H1 (cell line): ENCODE data around the gene H2BK1. TPM values are rescaled to one million over a fixed set of nuclear protein-coding genes. Genes with fewer than 3 reads are reported as not detected.

Experiments
- BACH1 ChIP-seq: IDR thresholded peaks from 2 replicates; pipeline ENCODE4 v1.6.1; 2012; ENCODE audit warnings: low read length, improper control_type of control experiment
- CBX8 ChIP-seq: fragments of 300-800, 300-1000 bp; sonication (generic); IDR thresholded peaks from 2 replicates; pipeline ENCODE4 v1.7.1; 2016; ENCODE audit warnings: low read depth, low read length, borderline replicate concordance
- CHD1 ChIP-seq: IDR thresholded peaks from 2 replicates; pipeline ENCODE4 v1.6.1; 2012; ENCODE audit warnings: low read depth, low read length, improper control_type of control experiment
- GTF2F1 ChIP-seq: IDR thresholded peaks from 2 replicates; pipeline ENCODE4 v1.6.1; 2012; ENCODE audit warnings: low read depth, low read length, improper control_type of control experiment, borderline replicate concordance
- HDAC6 ChIP-seq: IDR thresholded peaks from one replicate; pipeline ENCODE4 v1.7.1; 2012; ENCODE audit warnings: low read depth, mild to moderate bottlenecking, inconsistent platforms, low read length, moderate library complexity
- polyA plus RNA-seq, 7 experiments: library from polyadenylated mRNA; depleted of rRNA in 3 of 7; stranded (reverse) in 5 of 7; unstranded in 2 of 7; fragments of >200 nt in 5 of 7; fragments of 200-250 nt in 2 of 7; gene quantifications; 1 replicate in 5 of 7; 2 replicates in 1 of 7; 4 replicates in 1 of 7; pipeline versions ENCODE4 v1.2.1 to v1.2.3, GENCODE V29; 2011 to 2013; ENCODE audit warnings: missing spikeins in 2 of 7, mixed read lengths in 2 of 7
- total RNA-seq: library from RNA; stranded (reverse); fragmentation: NEBNext Ultra II Directional; extraction: Animal tissue kit (Norgen Biotek cat#: 25700); gene quantifications from 2 replicates; pipeline ENCODE4 v1.2.1, GENCODE V29; 2021
- TF ChIP-seq, protein P1 (sequence below): fragments of 300-600 bp; sonication (generic); IDR thresholded peaks from 2 replicates; pipeline ENCODE4 v1.7.1; 2012; ENCODE audit warnings: low read length, moderate library complexity, mild to moderate bottlenecking, inconsistent platforms; ENCODE audit not compliant: insufficient replicate concordance
- TF ChIP-seq, protein P2 (sequence below): IDR thresholded peaks from 2 replicates; pipeline ENCODE4 v1.6.1; 2011; ENCODE audit warnings: low read depth, mild to moderate bottlenecking, low read length; ENCODE audit not compliant: insufficient read depth
- TF ChIP-seq, protein P3 (sequence below): IDR thresholded peaks from 2 replicates; pipeline ENCODE4 v1.6.1; 2012; ENCODE audit warnings: inconsistent platforms

Gene H2BK1
- total and polyA plus RNA-seq, 2 of the 8 experiments (the other 6 are each of a cell fraction or from before 2014, with no cell fraction given), result not detected

DNA sequence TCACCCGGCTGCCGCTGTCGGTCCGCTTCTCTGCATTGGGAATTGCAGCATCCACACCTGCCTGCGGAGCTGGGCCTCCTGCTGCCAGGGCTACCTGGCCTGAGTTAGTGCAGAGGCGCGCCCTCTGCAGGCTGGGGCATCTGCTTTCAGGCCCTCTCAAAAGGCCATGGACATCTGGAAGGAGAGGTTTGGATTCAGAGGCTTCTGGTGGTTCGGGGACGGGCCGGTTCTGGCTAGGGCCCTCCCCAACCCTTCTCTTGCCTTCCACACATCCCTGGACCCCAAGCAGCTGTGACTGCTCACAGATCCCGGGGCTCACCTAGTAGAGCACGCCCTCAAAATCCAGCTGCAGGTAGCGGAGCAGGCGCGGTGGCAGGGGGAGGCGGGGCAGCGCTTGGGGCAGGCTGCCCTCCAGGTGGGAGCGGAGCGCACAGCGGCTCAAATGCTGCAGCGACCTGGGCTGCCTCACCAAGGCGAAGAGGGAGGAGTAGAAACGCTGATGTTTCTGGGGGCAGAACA lies 34.4 kb downstream of the H2BK1 start (continued):
- TF ChIP-seq, protein P1, sequence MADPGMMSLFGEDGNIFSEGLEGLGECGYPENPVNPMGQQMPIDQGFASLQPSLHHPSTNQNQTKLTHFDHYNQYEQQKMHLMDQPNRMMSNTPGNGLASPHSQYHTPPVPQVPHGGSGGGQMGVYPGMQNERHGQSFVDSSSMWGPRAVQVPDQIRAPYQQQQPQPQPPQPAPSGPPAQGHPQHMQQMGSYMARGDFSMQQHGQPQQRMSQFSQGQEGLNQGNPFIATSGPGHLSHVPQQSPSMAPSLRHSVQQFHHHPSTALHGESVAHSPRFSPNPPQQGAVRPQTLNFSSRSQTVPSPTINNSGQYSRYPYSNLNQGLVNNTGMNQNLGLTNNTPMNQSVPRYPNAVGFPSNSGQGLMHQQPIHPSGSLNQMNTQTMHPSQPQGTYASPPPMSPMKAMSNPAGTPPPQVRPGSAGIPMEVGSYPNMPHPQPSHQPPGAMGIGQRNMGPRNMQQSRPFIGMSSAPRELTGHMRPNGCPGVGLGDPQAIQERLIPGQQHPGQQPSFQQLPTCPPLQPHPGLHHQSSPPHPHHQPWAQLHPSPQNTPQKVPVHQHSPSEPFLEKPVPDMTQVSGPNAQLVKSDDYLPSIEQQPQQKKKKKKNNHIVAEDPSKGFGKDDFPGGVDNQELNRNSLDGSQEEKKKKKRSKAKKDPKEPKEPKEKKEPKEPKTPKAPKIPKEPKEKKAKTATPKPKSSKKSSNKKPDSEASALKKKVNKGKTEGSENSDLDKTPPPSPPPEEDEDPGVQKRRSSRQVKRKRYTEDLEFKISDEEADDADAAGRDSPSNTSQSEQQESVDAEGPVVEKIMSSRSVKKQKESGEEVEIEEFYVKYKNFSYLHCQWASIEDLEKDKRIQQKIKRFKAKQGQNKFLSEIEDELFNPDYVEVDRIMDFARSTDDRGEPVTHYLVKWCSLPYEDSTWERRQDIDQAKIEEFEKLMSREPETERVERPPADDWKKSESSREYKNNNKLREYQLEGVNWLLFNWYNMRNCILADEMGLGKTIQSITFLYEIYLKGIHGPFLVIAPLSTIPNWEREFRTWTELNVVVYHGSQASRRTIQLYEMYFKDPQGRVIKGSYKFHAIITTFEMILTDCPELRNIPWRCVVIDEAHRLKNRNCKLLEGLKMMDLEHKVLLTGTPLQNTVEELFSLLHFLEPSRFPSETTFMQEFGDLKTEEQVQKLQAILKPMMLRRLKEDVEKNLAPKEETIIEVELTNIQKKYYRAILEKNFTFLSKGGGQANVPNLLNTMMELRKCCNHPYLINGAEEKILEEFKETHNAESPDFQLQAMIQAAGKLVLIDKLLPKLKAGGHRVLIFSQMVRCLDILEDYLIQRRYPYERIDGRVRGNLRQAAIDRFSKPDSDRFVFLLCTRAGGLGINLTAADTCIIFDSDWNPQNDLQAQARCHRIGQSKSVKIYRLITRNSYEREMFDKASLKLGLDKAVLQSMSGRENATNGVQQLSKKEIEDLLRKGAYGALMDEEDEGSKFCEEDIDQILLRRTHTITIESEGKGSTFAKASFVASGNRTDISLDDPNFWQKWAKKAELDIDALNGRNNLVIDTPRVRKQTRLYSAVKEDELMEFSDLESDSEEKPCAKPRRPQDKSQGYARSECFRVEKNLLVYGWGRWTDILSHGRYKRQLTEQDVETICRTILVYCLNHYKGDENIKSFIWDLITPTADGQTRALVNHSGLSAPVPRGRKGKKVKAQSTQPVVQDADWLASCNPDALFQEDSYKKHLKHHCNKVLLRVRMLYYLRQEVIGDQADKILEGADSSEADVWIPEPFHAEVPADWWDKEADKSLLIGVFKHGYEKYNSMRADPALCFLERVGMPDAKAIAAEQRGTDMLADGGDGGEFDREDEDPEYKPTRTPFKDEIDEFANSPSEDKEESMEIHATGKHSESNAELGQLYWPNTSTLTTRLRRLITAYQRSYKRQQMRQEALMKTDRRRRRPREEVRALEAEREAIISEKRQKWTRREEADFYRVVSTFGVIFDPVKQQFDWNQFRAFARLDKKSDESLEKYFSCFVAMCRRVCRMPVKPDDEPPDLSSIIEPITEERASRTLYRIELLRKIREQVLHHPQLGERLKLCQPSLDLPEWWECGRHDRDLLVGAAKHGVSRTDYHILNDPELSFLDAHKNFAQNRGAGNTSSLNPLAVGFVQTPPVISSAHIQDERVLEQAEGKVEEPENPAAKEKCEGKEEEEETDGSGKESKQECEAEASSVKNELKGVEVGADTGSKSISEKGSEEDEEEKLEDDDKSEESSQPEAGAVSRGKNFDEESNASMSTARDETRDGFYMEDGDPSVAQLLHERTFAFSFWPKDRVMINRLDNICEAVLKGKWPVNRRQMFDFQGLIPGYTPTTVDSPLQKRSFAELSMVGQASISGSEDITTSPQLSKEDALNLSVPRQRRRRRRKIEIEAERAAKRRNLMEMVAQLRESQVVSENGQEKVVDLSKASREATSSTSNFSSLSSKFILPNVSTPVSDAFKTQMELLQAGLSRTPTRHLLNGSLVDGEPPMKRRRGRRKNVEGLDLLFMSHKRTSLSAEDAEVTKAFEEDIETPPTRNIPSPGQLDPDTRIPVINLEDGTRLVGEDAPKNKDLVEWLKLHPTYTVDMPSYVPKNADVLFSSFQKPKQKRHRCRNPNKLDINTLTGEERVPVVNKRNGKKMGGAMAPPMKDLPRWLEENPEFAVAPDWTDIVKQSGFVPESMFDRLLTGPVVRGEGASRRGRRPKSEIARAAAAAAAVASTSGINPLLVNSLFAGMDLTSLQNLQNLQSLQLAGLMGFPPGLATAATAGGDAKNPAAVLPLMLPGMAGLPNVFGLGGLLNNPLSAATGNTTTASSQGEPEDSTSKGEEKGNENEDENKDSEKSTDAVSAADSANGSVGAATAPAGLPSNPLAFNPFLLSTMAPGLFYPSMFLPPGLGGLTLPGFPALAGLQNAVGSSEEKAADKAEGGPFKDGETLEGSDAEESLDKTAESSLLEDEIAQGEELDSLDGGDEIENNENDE, result no peak
- TF ChIP-seq BACH1 (no peak), CBX8 (no peak), GTF2F1 (no peak), CHD1 (no peak), HDAC6 (no peak)
- TF ChIP-seq, protein P2, sequence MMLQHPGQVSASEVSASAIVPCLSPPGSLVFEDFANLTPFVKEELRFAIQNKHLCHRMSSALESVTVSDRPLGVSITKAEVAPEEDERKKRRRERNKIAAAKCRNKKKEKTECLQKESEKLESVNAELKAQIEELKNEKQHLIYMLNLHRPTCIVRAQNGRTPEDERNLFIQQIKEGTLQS, result no peak
- TF ChIP-seq, protein P3, sequence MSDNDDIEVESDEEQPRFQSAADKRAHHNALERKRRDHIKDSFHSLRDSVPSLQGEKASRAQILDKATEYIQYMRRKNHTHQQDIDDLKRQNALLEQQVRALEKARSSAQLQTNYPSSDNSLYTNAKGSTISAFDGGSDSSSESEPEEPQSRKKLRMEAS, result 0 out of 2 replicates have a peak, but pooled peaks have one; percentile 6
